Measurements from ENCODE around the gene DENND1A. TPM values are rescaled to one million over a fixed set of nuclear protein-coding genes. Genes with fewer than 3 reads are reported as not detected.
A peak's percentile ranks its signal among the peaks of the same experiment; 100 is the strongest.

The DENND1A gene
- total and polyA plus RNA-seq, 2 experiments from 2014 or later: 13.1 to 28.7 TPM

DNA sequence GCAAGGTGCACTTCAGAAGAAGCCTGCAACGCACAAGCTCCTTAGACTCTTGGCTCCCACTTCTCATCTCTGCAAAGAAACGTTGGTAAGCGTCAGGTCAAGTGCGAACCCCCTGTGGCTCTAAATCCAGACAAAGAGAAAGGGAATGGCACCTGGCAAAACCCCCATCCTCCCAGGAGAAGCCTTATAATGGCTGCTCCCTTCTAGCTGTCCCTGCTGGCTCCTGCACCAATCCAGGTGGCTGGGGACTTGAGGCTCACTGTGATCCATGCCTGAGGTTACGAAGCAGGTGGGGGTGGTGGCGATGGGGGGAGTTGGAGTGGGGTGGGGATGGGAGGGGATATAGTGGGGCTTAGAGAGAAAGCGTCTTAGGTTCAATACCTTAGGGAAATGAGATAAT is 272.8 kb downstream of the DENND1A start:
- TF ChIP-seq POLR2AphosphoS5 (IDR thresholded peaks at IDR 0.05; ENCODE audit: low read depth): no peak
- no peak for TF ChIP-seq EZH2 (IDR thresholded peaks at IDR 0.05; ENCODE audit: low read depth, unreplicated experiment)
- TF ChIP-seq ZNF114 (CRISPR knock-in tag; IDR thresholded peaks at IDR 0.05): no peak
- TF ChIP-seq, protein P1, sequence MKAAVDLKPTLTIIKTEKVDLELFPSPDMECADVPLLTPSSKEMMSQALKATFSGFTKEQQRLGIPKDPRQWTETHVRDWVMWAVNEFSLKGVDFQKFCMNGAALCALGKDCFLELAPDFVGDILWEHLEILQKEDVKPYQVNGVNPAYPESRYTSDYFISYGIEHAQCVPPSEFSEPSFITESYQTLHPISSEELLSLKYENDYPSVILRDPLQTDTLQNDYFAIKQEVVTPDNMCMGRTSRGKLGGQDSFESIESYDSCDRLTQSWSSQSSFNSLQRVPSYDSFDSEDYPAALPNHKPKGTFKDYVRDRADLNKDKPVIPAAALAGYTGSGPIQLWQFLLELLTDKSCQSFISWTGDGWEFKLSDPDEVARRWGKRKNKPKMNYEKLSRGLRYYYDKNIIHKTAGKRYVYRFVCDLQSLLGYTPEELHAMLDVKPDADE (IDR thresholded peaks at IDR 0.05): no peak
- TF ChIP-seq, protein P2, sequence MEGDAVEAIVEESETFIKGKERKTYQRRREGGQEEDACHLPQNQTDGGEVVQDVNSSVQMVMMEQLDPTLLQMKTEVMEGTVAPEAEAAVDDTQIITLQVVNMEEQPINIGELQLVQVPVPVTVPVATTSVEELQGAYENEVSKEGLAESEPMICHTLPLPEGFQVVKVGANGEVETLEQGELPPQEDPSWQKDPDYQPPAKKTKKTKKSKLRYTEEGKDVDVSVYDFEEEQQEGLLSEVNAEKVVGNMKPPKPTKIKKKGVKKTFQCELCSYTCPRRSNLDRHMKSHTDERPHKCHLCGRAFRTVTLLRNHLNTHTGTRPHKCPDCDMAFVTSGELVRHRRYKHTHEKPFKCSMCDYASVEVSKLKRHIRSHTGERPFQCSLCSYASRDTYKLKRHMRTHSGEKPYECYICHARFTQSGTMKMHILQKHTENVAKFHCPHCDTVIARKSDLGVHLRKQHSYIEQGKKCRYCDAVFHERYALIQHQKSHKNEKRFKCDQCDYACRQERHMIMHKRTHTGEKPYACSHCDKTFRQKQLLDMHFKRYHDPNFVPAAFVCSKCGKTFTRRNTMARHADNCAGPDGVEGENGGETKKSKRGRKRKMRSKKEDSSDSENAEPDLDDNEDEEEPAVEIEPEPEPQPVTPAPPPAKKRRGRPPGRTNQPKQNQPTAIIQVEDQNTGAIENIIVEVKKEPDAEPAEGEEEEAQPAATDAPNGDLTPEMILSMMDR (conservative IDR thresholded peaks at IDR 0.05; ENCODE audit: low read depth in 2 of 2): no peak
- TF ChIP-seq, protein P3, sequence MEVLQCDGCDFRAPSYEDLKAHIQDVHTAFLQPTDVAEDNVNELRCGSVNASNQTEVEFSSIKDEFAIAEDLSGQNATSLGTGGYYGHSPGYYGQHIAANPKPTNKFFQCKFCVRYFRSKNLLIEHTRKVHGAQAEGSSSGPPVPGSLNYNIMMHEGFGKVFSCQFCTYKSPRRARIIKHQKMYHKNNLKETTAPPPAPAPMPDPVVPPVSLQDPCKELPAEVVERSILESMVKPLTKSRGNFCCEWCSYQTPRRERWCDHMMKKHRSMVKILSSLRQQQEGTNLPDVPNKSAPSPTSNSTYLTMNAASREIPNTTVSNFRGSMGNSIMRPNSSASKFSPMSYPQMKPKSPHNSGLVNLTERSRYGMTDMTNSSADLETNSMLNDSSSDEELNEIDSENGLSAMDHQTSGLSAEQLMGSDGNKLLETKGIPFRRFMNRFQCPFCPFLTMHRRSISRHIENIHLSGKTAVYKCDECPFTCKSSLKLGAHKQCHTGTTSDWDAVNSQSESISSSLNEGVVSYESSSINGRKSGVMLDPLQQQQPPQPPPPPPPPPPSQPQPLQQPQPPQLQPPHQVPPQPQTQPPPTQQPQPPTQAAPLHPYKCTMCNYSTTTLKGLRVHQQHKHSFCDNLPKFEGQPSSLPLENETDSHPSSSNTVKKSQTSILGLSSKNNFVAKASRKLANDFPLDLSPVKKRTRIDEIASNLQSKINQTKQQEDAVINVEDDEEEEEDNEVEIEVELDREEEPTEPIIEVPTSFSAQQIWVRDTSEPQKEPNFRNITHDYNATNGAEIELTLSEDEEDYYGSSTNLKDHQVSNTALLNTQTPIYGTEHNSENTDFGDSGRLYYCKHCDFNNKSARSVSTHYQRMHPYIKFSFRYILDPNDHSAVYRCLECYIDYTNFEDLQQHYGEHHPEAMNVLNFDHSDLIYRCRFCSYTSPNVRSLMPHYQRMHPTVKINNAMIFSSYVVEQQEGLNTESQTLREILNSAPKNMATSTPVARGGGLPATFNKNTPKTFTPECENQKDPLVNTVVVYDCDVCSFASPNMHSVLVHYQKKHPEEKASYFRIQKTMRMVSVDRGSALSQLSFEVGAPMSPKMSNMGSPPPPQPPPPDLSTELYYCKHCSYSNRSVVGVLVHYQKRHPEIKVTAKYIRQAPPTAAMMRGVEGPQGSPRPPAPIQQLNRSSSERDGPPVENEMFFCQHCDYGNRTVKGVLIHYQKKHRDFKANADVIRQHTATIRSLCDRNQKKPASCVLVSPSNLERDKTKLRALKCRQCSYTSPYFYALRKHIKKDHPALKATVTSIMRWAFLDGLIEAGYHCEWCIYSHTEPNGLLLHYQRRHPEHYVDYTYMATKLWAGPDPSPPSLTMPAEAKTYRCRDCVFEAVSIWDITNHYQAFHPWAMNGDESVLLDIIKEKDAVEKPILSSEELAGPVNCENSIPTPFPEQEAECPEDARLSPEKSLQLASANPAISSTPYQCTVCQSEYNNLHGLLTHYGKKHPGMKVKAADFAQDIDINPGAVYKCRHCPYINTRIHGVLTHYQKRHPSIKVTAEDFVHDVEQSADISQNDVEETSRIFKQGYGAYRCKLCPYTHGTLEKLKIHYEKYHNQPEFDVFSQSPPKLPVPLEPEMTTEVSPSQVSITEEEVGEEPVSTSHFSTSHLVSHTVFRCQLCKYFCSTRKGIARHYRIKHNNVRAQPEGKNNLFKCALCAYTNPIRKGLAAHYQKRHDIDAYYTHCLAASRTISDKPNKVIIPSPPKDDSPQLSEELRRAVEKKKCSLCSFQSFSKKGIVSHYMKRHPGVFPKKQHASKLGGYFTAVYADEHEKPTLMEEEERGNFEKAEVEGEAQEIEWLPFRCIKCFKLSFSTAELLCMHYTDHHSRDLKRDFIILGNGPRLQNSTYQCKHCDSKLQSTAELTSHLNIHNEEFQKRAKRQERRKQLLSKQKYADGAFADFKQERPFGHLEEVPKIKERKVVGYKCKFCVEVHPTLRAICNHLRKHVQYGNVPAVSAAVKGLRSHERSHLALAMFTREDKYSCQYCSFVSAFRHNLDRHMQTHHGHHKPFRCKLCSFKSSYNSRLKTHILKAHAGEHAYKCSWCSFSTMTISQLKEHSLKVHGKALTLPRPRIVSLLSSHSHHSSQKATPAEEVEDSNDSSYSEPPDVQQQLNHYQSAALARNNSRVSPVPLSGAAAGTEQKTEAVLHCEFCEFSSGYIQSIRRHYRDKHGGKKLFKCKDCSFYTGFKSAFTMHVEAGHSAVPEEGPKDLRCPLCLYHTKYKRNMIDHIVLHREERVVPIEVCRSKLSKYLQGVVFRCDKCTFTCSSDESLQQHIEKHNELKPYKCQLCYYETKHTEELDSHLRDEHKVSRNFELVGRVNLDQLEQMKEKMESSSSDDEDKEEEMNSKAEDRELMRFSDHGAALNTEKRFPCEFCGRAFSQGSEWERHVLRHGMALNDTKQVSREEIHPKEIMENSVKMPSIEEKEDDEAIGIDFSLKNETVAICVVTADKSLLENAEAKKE (CRISPR knock-in tag; IDR thresholded peaks at IDR 0.05): no peak
- no peak for TF ChIP-seq STAT1 (IDR thresholded peaks at IDR 0.05; ENCODE audit: unreplicated experiment)
- no peak for TF ChIP-seq REST (IDR thresholded peaks at IDR 0.05; ENCODE audit: unreplicated experiment)
- no peak overlapping the region for H3K4me2 ChIP-seq
- ATAC-seq (peak; percentile 68), DNase-seq (ENCODE audit: low spot score) (peak; percentile 57)
- no peak overlapping the region for H2AFZ ChIP-seq
- H3K27me3 Mint-ChIP-seq (ENCODE audit: insufficient read depth, low read depth, poor library complexity): no peaks in the 10 kb centered on the region
- H3K4me1 Mint-ChIP-seq: peaks cover 45% of the 10 kb centered on the region
- H3K27ac ChIP-seq (ENCODE audit: low read depth): no peak overlapping the region
- no peaks in the 10 kb centered on the region; the same call in 1 of the 2 replicates for H4K20me1 ChIP-seq (replicated peaks; ENCODE audit: insufficient read depth)
- H3K36me3 ChIP-seq (ENCODE audit: insufficient read depth): no peaks in the 10 kb centered on the region
- H3K36me3 Mint-ChIP-seq (ENCODE audit: low read depth): peaks cover 8% of the 10 kb centered on the region
- no peaks in the 10 kb centered on the region for H3K9me2 ChIP-seq (ENCODE audit: insufficient read depth)
- H3K27me3 ChIP-seq (ENCODE audit: insufficient read depth): no peaks in the 10 kb centered on the region
- no peak overlapping the region for H3K4me3 Mint-ChIP-seq
- H3K79me2 ChIP-seq (replicated peaks; ENCODE audit: insufficient read depth): no peaks in the 10 kb centered on the region
- H3K4me3 ChIP-seq: no peak overlapping the region
- H3K27ac Mint-ChIP-seq: no peak overlapping the region
- H3K9me3 Mint-ChIP-seq: no peaks in the 10 kb centered on the region; the same call in none of the 3 replicates
- H3F3A ChIP-seq (replicated peaks; ENCODE audit: low read depth): no peaks in the 10 kb centered on the region
- peaks cover 15% of the 10 kb centered on the region for H3K4me1 ChIP-seq (ENCODE audit: insufficient read depth)
